H1 (cell line): Measurements from ENCODE around the gene RBFOX1. TPM values are rescaled to one million over a fixed set of nuclear protein-coding genes. Genes with fewer than 3 reads are reported as not detected.

Experiments used
- E2F6 ChIP-seq: IDR thresholded peaks from 2 replicates; pipeline ENCODE4 v1.6.1; 2012; ENCODE audit warnings: inconsistent platforms
- KDM5A ChIP-seq: fragments of 200-600 bp; IDR thresholded peaks from 2 replicates; pipeline ENCODE4 v1.7.1; 2012; ENCODE audit warnings: mild to moderate bottlenecking, low read length, inconsistent platforms, mixed read lengths
- MAX ChIP-seq: IDR thresholded peaks from 2 replicates; pipeline ENCODE4 v1.6.1; 2012; ENCODE audit warnings: inconsistent platforms
- SAP30 ChIP-seq: fragments of 300-600 bp; sonication (generic); IDR thresholded peaks from 2 replicates; pipeline ENCODE4 v1.7.1; 2012; ENCODE audit warnings: low read length, moderate library complexity, mild to moderate bottlenecking, inconsistent platforms; ENCODE audit not compliant: insufficient read depth, insufficient replicate concordance
- SP4 ChIP-seq: IDR thresholded peaks from 2 replicates; pipeline ENCODE4 v1.6.1; 2012; ENCODE audit warnings: low read length, inconsistent platforms
- polyA plus RNA-seq, 7 experiments: library from polyadenylated mRNA; depleted of rRNA in 3 of 7; stranded (reverse) in 5 of 7; unstranded in 2 of 7; fragments of >200 nt in 5 of 7; fragments of 200-250 nt in 2 of 7; gene quantifications; 1 replicate in 5 of 7; 2 replicates in 1 of 7; 4 replicates in 1 of 7; pipeline versions ENCODE4 v1.2.1 to v1.2.3, GENCODE V29; 2011 to 2013; ENCODE audit warnings: missing spikeins in 2 of 7, mixed read lengths in 2 of 7
- total RNA-seq: library from RNA; stranded (reverse); fragmentation: NEBNext Ultra II Directional; extraction: Animal tissue kit (Norgen Biotek cat#: 25700); gene quantifications from 2 replicates; pipeline ENCODE4 v1.2.1, GENCODE V29; 2021

Gene RBFOX1
- total and polyA plus RNA-seq, 2 of the 8 experiments (the other 6 are each of a cell fraction or from before 2014, with no cell fraction given) = 1.7 to 2.8 TPM

- TF ChIP-seq SAP30 = no peak
- TF ChIP-seq KDM5A = no peak
- TF ChIP-seq E2F6 = no peak
- TF ChIP-seq MAX = no peak
- no peak for TF ChIP-seq SP4
Observed at GRCh38 chr16:7722761-7723160, 390.1 kb downstream of the RBFOX1 start (continued).
